ENCODE results near the gene CCPG1.

The CCPG1 gene

DNA sequence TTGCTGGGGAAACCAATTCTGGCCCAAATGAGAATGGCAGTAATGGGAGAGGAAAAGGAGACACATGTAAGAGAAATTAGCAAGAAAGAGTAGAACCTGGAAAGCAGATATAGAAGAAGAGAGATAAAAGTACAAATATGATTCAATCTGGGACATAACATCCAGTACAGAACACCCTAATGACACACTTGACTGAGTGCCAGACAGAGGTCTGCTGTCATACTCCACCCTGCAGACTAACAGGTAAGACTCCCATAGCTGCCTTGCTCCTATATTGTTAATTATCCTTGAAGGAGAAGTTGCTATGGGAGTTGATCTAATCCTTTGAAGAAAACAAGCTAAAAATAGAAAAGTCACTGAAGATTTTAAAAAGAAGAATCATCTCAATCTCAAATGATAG, 21.1 kb downstream of the CCPG1 start:
- Histone ChIP-seq H3K14ac (ENCODE audit: low read length) (no peak overlapping the region), H2BK15ac (ENCODE audit: low read length) (no peak overlapping the region), H3K4me2 (ENCODE audit: insufficient read depth, low read length, poor library complexity, severe bottlenecking) (no peak overlapping the region), H3K27me3 (ENCODE audit: control insufficient read depth in 3 of 3, insufficient read depth in 3 of 3, low read depth in 1 of 3, low read length in 3 of 3) (no peaks in the 10 kb centered on the region), H3K4ac (ENCODE audit: low read length) (no peak overlapping the region), H3K27ac (replicated peaks; ENCODE audit: low read length) (no peak overlapping the region), H3K18ac (ENCODE audit: low read length) (no peak overlapping the region), H2BK120ac (ENCODE audit: low read depth, low read length) (no peak overlapping the region), H4K8ac (ENCODE audit: low read depth, low read length) (no peak overlapping the region), H4K91ac (ENCODE audit: low read depth, low read length, poor library complexity) (no peak overlapping the region), H3K36me3 (replicated peaks in 1 of 2; ENCODE audit: control insufficient read depth in 2 of 2, insufficient read depth in 2 of 2, low read length in 2 of 2) (no peaks in the 10 kb centered on the region), H3K4me1 (ENCODE audit: control insufficient read depth in 2 of 2, insufficient read depth in 1 of 2, low read depth in 1 of 2, low read length in 2 of 2) (no peaks in the 10 kb centered on the region), H2AK5ac (ENCODE audit: low read depth, low read length) (no peak overlapping the region), H3K9ac (ENCODE audit: low read depth, low read length, poor library complexity) (no peak overlapping the region), H3K79me1 (ENCODE audit: low read depth, low read length) (no peaks in the 10 kb centered on the region), H3K23ac (ENCODE audit: low read depth, low read length, poor library complexity) (no peak overlapping the region), H2AFZ (ENCODE audit: low read length) (no peak overlapping the region), H2BK12ac (ENCODE audit: low read length) (no peak overlapping the region), H3K9me3 (replicated peaks in 1 of 2; ENCODE audit: control insufficient read depth in 2 of 2, insufficient read depth in 1 of 2, low read depth in 1 of 2, low read length in 2 of 2) (no peaks in the 10 kb centered on the region), H2BK5ac (ENCODE audit: low read length) (no peak overlapping the region), H3K4me3 (ENCODE audit: low read length in 2 of 2) (no peak overlapping the region)
- no peak for DNase-seq (ENCODE audit: low spot score)

DNA sequence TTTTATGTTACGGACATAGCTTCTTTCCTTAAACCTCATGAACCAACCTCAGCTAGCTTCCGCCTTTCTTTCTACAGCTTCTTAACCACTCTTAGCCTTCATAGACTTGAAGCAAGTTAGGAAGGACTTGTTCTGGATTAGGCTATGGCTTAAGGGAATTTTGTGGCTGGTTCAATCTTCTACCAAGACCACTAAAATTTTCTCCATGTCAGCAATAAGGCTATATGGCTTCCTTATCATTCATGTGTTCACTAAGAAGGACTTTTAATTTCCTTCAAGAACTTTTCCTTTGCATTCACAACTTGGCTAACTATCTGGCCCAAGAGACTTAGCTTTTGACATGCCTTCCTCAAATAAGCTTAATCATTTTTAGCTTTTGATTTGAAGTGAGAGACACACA, 24.5 kb downstream of the CCPG1 start:
- no peak overlapping the region for H3K9ac ChIP-seq (ENCODE audit: low read depth, low read length, poor library complexity)
- no peak overlapping the region for H2BK120ac ChIP-seq (ENCODE audit: low read depth, low read length)
- H3K27ac ChIP-seq (replicated peaks; ENCODE audit: low read length): no peak overlapping the region
- no peak overlapping the region for H3K18ac ChIP-seq (ENCODE audit: low read length)
- H2AK5ac ChIP-seq (ENCODE audit: low read depth, low read length): no peak overlapping the region
- no peaks in the 10 kb centered on the region for H3K36me3 ChIP-seq (replicated peaks in 1 of 2; ENCODE audit: control insufficient read depth in 2 of 2, insufficient read depth in 2 of 2, low read length in 2 of 2)
- no peak overlapping the region for H3K4me3 ChIP-seq (ENCODE audit: low read length in 2 of 2)
- no peaks in the 10 kb centered on the region for H3K27me3 ChIP-seq (ENCODE audit: control insufficient read depth in 3 of 3, insufficient read depth in 3 of 3, low read depth in 1 of 3, low read length in 3 of 3)
- H2AFZ ChIP-seq (ENCODE audit: low read length): no peak overlapping the region
- no CpG with 5 or more reads among the region's 2 CpGs for WGBS, 2 donors (ENCODE audit: extremely low coverage in 2 of 2, insufficient read length in 2 of 2, insufficient replicate concordance in 1 of 2)
- no peak overlapping the region for H3K14ac ChIP-seq (ENCODE audit: low read length)
- H3K4me1 ChIP-seq (ENCODE audit: control insufficient read depth in 2 of 2, insufficient read depth in 1 of 2, low read depth in 1 of 2, low read length in 2 of 2): no peaks in the 10 kb centered on the region
- no peak overlapping the region for H4K8ac ChIP-seq (ENCODE audit: low read depth, low read length)
- no peaks in the 10 kb centered on the region for H3K9me3 ChIP-seq (replicated peaks in 1 of 2; ENCODE audit: control insufficient read depth in 2 of 2, insufficient read depth in 1 of 2, low read depth in 1 of 2, low read length in 2 of 2)
- no peak overlapping the region for H2BK15ac ChIP-seq (ENCODE audit: low read length)
- no peak overlapping the region for H3K23ac ChIP-seq (ENCODE audit: low read depth, low read length, poor library complexity)
- H4K91ac ChIP-seq (ENCODE audit: low read depth, low read length, poor library complexity): no peak overlapping the region
- no peak overlapping the region for H2BK12ac ChIP-seq (ENCODE audit: low read length)
- H3K4me2 ChIP-seq (ENCODE audit: insufficient read depth, low read length, poor library complexity, severe bottlenecking): no peak overlapping the region
- H3K79me1 ChIP-seq (ENCODE audit: low read depth, low read length): no peaks in the 10 kb centered on the region
- H3K4ac ChIP-seq (ENCODE audit: low read length): no peak overlapping the region
- DNase-seq (ENCODE audit: low spot score): no peak
- no peak overlapping the region for H2BK5ac ChIP-seq (ENCODE audit: low read length)

DNA sequence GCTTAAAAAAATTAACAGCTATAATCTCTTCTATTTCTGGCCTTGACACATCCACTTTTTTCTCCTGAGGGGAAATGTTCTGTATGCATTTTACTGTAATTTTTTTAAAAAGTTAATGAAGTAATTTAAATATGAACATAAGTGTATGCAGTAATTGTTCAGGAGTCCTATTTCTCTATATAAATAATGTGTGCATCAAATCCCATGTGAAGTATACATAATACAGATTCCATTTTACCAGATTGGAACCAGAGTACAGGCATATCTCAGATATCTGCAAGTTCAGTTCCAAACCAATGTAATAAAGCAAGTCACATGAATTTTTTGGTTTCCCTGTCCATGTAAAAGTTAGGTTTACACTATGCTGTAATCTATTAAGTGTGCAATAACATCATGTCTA, 26.6 kb downstream of the CCPG1 start:
- Histone ChIP-seq H4K91ac (ENCODE audit: low read depth, low read length, poor library complexity) (no peak overlapping the region), H2BK15ac (ENCODE audit: low read length) (no peak overlapping the region), H3K23ac (ENCODE audit: low read depth, low read length, poor library complexity) (no peak overlapping the region), H3K4ac (ENCODE audit: low read length) (no peak overlapping the region), H3K79me1 (ENCODE audit: low read depth, low read length) (no peaks in the 10 kb centered on the region), H3K9me3 (replicated peaks in 1 of 2; ENCODE audit: control insufficient read depth in 2 of 2, insufficient read depth in 1 of 2, low read depth in 1 of 2, low read length in 2 of 2) (no peaks in the 10 kb centered on the region), H3K36me3 (replicated peaks in 1 of 2; ENCODE audit: control insufficient read depth in 2 of 2, insufficient read depth in 2 of 2, low read length in 2 of 2) (peaks cover 0 to 3% of the 10 kb centered on the region in 2 donors), H2BK120ac (ENCODE audit: low read depth, low read length) (no peak overlapping the region), H3K27me3 (ENCODE audit: control insufficient read depth in 3 of 3, insufficient read depth in 3 of 3, low read depth in 1 of 3, low read length in 3 of 3) (no peaks in the 10 kb centered on the region), H3K18ac (ENCODE audit: low read length) (no peak overlapping the region), H3K27ac (replicated peaks; ENCODE audit: low read length) (no peak overlapping the region), H2AFZ (ENCODE audit: low read length) (no peak overlapping the region), H3K4me1 (ENCODE audit: control insufficient read depth in 2 of 2, insufficient read depth in 1 of 2, low read depth in 1 of 2, low read length in 2 of 2) (no peaks in the 10 kb centered on the region), H3K4me3 (ENCODE audit: low read length in 2 of 2) (no peak overlapping the region), H2AK5ac (ENCODE audit: low read depth, low read length) (no peak overlapping the region), H2BK12ac (ENCODE audit: low read length) (no peak overlapping the region), H2BK5ac (ENCODE audit: low read length) (no peak overlapping the region), H3K14ac (ENCODE audit: low read length) (no peak overlapping the region), H4K8ac (ENCODE audit: low read depth, low read length) (no peak overlapping the region), H3K4me2 (ENCODE audit: insufficient read depth, low read length, poor library complexity, severe bottlenecking) (no peak overlapping the region), H3K9ac (ENCODE audit: low read depth, low read length, poor library complexity) (no peak overlapping the region)
- no peak for DNase-seq (ENCODE audit: low spot score)

DNA sequence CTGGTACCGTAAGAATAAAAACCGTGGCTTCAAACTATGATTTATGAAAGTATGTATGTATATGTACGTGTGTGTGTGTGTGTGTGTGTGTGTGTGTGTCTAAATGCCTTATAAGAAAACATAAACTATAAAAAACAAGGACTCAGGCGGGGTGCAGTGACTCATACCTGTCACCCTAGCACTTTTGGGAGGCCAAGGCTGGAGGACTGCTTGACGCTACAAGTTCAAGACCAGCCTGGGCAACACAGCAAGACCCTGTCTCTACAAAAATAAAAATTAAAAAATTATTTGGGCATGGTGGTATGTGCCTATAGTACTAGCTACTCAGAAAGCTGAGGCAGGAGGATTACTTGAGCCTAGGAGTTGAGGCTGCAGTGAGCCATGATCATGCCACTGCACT, 29.1 kb downstream of the CCPG1 start:
- no peak overlapping the region for H3K4ac ChIP-seq (ENCODE audit: low read length)
- no peak overlapping the region for H3K4me3 ChIP-seq (ENCODE audit: low read length in 2 of 2)
- WGBS, 2 donors (ENCODE audit: extremely low coverage in 2 of 2, insufficient read length in 2 of 2, insufficient replicate concordance in 1 of 2): no CpG with 5 or more reads among the region's 5 CpGs

More for the DNA sequence above, 29.1 kb downstream of the CCPG1 start:
- Histone ChIP-seq H3K4me1 (ENCODE audit: control insufficient read depth in 2 of 2, insufficient read depth in 1 of 2, low read depth in 1 of 2, low read length in 2 of 2) (no peaks in the 10 kb centered on the region), H3K79me1 (ENCODE audit: low read depth, low read length) (no peaks in the 10 kb centered on the region), H2BK120ac (ENCODE audit: low read depth, low read length) (no peak overlapping the region), H2AK5ac (ENCODE audit: low read depth, low read length) (no peak overlapping the region), H2BK5ac (ENCODE audit: low read length) (no peak overlapping the region), H4K8ac (ENCODE audit: low read depth, low read length) (no peak overlapping the region), H3K4me2 (ENCODE audit: insufficient read depth, low read length, poor library complexity, severe bottlenecking) (no peak overlapping the region), H3K36me3 (replicated peaks in 1 of 2; ENCODE audit: control insufficient read depth in 2 of 2, insufficient read depth in 2 of 2, low read length in 2 of 2) (peaks cover 2 to 13% of the 10 kb centered on the region in 2 donors), H3K27me3 (ENCODE audit: control insufficient read depth in 3 of 3, insufficient read depth in 3 of 3, low read depth in 1 of 3, low read length in 3 of 3) (no peaks in the 10 kb centered on the region), H2BK15ac (ENCODE audit: low read length) (no peak overlapping the region), H3K18ac (ENCODE audit: low read length) (no peak overlapping the region), H2AFZ (ENCODE audit: low read length) (no peak overlapping the region), H3K9me3 (replicated peaks in 1 of 2; ENCODE audit: control insufficient read depth in 2 of 2, insufficient read depth in 1 of 2, low read depth in 1 of 2, low read length in 2 of 2) (no peaks in the 10 kb centered on the region), H3K27ac (replicated peaks; ENCODE audit: low read length) (no peak overlapping the region), H3K23ac (ENCODE audit: low read depth, low read length, poor library complexity) (no peak overlapping the region), H3K14ac (ENCODE audit: low read length) (no peak overlapping the region), H2BK12ac (ENCODE audit: low read length) (no peak overlapping the region), H3K9ac (ENCODE audit: low read depth, low read length, poor library complexity) (no peak overlapping the region), H4K91ac (ENCODE audit: low read depth, low read length, poor library complexity) (no peak overlapping the region)
- no peak for DNase-seq (ENCODE audit: low spot score)
